AG08396 (cell line): ENCODE results near the gene ANKRD61.
"Not testable (repeated sequence)": the region's sequence is repeated elsewhere in the genome, so short reads cannot be mapped to it uniquely, and the experiment has no call there.

ENCODE experiments used
- DNase-seq: peaks from one replicate; pipeline ENCODE4 v3.0.0; 2012; ENCODE audit warnings: low spot score, mixed read lengths

Gene ANKRD61

GRCh38 chr7:6030988-6031387, at the start of gene ANKRD61:
Gene ANKRD61 (plus strand): TSS chr7:6031376. CDS start chr7:6031376, 0 bp downstream.
- no peak for DNase-seq

GRCh38 chr7:5987061-5987460, 44.1 kb upstream of the ANKRD61 start:
- not testable (repeated sequence) for DNase-seq

- peak; percentile 61 for DNase-seq
Measured at GRCh38 chr7:5997210-5997808, 33.9 kb upstream of the ANKRD61 start.

- DNase-seq, result no peak
Measured at GRCh38 chr7:6007386-6007785, 23.8 kb upstream of the ANKRD61 start.

GRCh38 chr7:6007835-6008590, 23.2 kb upstream of the ANKRD61 start:
- not testable (repeated sequence) for DNase-seq

- DNase-seq, result peak; percentile 95
Measured at GRCh38 chr7:6008668-6009611, 22.2 kb upstream of the ANKRD61 start, which contains the start of the genes AIMP2 and PMS2. Gene AIMP2 (plus strand): TSS chr7:6009272. CDS start chr7:6009364, 92 bp downstream. Gene PMS2 (minus strand): TSS chr7:6009049. CDS start chr7:6009019, 30 bp downstream.

- not testable (repeated sequence) for DNase-seq
Measured at GRCh38 chr7:6010370-6010769, 20.8 kb upstream of the ANKRD61 start.

GRCh38 chr7:6011541-6011940, 19.6 kb upstream of the ANKRD61 start:
- no peak for DNase-seq

GRCh38 chr7:6012355-6013104, 18.6 kb upstream of the ANKRD61 start:
- DNase-seq, result no peak

- DNase-seq, result peak; percentile 71
Measured at GRCh38 chr7:6015917-6016652, 15.1 kb upstream of the ANKRD61 start.

- no peak for DNase-seq
Measured at GRCh38 chr7:6016653-6016966, 14.6 kb upstream of the ANKRD61 start.

- DNase-seq, result no peak
Measured at GRCh38 chr7:6020371-6021286, 10.5 kb upstream of the ANKRD61 start.

GRCh38 chr7:6022707-6023106, 8.5 kb upstream of the ANKRD61 start:
- DNase-seq, result no peak

- DNase-seq, result no peak
Measured at GRCh38 chr7:6023974-6024435, 7.2 kb upstream of the ANKRD61 start.

GRCh38 chr7:6026011-6026819, 5.0 kb upstream of the ANKRD61 start:
- DNase-seq, result peak; percentile 53

GRCh38 chr7:6026820-6027311, 4.3 kb upstream of the ANKRD61 start:
- no peak for DNase-seq

GRCh38 chr7:6027806-6028365, 3.3 kb upstream of the ANKRD61 start:
- DNase-seq, result no peak

GRCh38 chr7:6028563-6028962, 2.6 kb upstream of the ANKRD61 start:
- DNase-seq, result no peak
